Nephron (organoid): ENCODE data around the gene UBFD1.

ENCODE experiments used
- H3K27ac Mint-ChIP-seq, 3 experiments: 2 replicates each; pipeline ENCODE4 v1.8.0; 2020; ENCODE audit warnings: mixed read lengths in 3 of 3, mild to moderate bottlenecking in 2 of 3, moderate library complexity in 1 of 3
- H3K27me3 Mint-ChIP-seq: 2 replicates; pipeline ENCODE4 v1.8.0; 2021; ENCODE audit warnings: low read depth, mild to moderate bottlenecking, moderate library complexity, mixed read lengths
- H3K36me3 Mint-ChIP-seq: 2 replicates; pipeline ENCODE4 v1.8.0; 2020; ENCODE audit warnings: low read depth, mixed read lengths
- H3K4me1 Mint-ChIP-seq: 2 replicates; pipeline ENCODE4 v1.8.0; 2020; ENCODE audit warnings: mixed read lengths
- H3K4me3 Mint-ChIP-seq, 3 experiments: 2 replicates each; pipeline ENCODE4 v1.8.0; 2020; ENCODE audit warnings: mild to moderate bottlenecking in 3 of 3, mixed read lengths in 3 of 3, moderate library complexity in 2 of 3
- H3K9me3 Mint-ChIP-seq: 2 replicates; pipeline ENCODE4 v1.8.0; 2020; ENCODE audit warnings: mixed read lengths
- CTCF ChIP-seq, 3 experiments: fragments of 200-600 bp; sonication (generic); IDR thresholded peaks; one replicate each; pipeline ENCODE4 v1.5.0; 2021; ENCODE audit warnings: antibody characterized with exemption in 3 of 3; ENCODE audit not compliant: unreplicated experiment in 3 of 3

Gene UBFD1

GRCh38 chr16:23552161-23552560 is 5.4 kb upstream of the UBFD1 start:
- TF ChIP-seq CTCF (IDR thresholded peaks at IDR 0.05; ENCODE audit: unreplicated experiment in 3 of 3) = no peak
- Mint-ChIP-seq H3K36me3 (peaks cover 23% of the 10 kb centered on the region), H3K4me1 (peaks cover 5% of the 10 kb centered on the region), H3K9me3 (no peaks in the 10 kb centered on the region), H3K27me3 (no peaks in the 10 kb centered on the region), H3K4me3 (no peak overlapping the region), H3K27ac (no peak overlapping the region)

- no peak overlapping the region for H3K27ac Mint-ChIP-seq
- peaks cover 21% of the 10 kb centered on the region for H3K36me3 Mint-ChIP-seq
- H3K4me3 Mint-ChIP-seq = no peak overlapping the region
These were observed 3.0 kb upstream of the UBFD1 start for GRCh38 chr16:23554536-23554935.

GRCh38 chr16:23557779-23558702 is 514 bp downstream of the UBFD1 start:
- Mint-ChIP-seq H3K27ac (peak overlapping the region; percentile 91 to 96 (median 93)), H3K4me3 (peak overlapping the region; percentile 93 to 97 (median 94)), H3K36me3 (peaks cover 34% of the 10 kb centered on the region), H3K4me1 (peaks cover 21% of the 10 kb centered on the region), H3K9me3 (no peaks in the 10 kb centered on the region), H3K27me3 (no peaks in the 10 kb centered on the region)
- no peak for TF ChIP-seq CTCF (IDR thresholded peaks at IDR 0.05; ENCODE audit: unreplicated experiment in 3 of 3)

More at GRCh38 chr16:23554536-23554935, 3.0 kb upstream of the UBFD1 start:
- H3K4me1 Mint-ChIP-seq = peaks cover 12% of the 10 kb centered on the region
- no peaks in the 10 kb centered on the region for H3K27me3 Mint-ChIP-seq
- no peak for TF ChIP-seq CTCF (IDR thresholded peaks at IDR 0.05; ENCODE audit: unreplicated experiment in 3 of 3)
- no peaks in the 10 kb centered on the region for H3K9me3 Mint-ChIP-seq

- no peak overlapping the region for H3K27ac Mint-ChIP-seq
- H3K27me3 Mint-ChIP-seq = no peaks in the 10 kb centered on the region
- no peak for TF ChIP-seq CTCF (IDR thresholded peaks at IDR 0.05; ENCODE audit: unreplicated experiment in 3 of 3)
- H3K4me1 Mint-ChIP-seq = peaks cover 21% of the 10 kb centered on the region
- H3K36me3 Mint-ChIP-seq = peaks cover 59% of the 10 kb centered on the region
- H3K4me3 Mint-ChIP-seq = peak overlapping the region in 1 of 3 experiments; percentile 38
- H3K9me3 Mint-ChIP-seq = no peaks in the 10 kb centered on the region
These were observed 4.1 kb downstream of the UBFD1 start for GRCh38 chr16:23561586-23561985.

GRCh38 chr16:23562505-23562904 is 5.0 kb downstream of the UBFD1 start:
- H3K27me3 Mint-ChIP-seq = no peaks in the 10 kb centered on the region
- no peak overlapping the region for H3K27ac Mint-ChIP-seq
- peaks cover 69% of the 10 kb centered on the region for H3K36me3 Mint-ChIP-seq
- peaks cover 16% of the 10 kb centered on the region for H3K4me1 Mint-ChIP-seq
- H3K9me3 Mint-ChIP-seq = no peaks in the 10 kb centered on the region
- peak overlapping the region in 1 of 3 experiments; percentile 53 for H3K4me3 Mint-ChIP-seq
- TF ChIP-seq CTCF (IDR thresholded peaks at IDR 0.05; ENCODE audit: unreplicated experiment in 3 of 3) = no peak
